ENCODE measurements around the gene STRBP. TPM values are rescaled to one million over a fixed set of nuclear protein-coding genes. Genes with fewer than 3 reads are reported as not detected.

STRBP gene
- total and polyA plus RNA-seq, 9 of the 15 experiments (the other 6 are each of a cell fraction or from before 2014, with no cell fraction given), result 27.7 to 84.0 (median 70.2) TPM

GRCh38 chr9:123268465-123269259 lies at the start of gene STRBP (continued):
- TF ChIP-seq NCOA2 (IDR thresholded peaks at IDR 0.05; ENCODE audit: partially characterized antibody in 2 of 2) (no peak), BHLHE40 (IDR thresholded peaks at IDR 0.05; ENCODE audit: low read length) (peak; percentile 62), CC2D1A (IDR thresholded peaks at IDR 0.05) (0 out of 2 replicates have a peak, but pooled peaks have one; percentile 40), KAT2B (IDR thresholded peaks at IDR 0.05; ENCODE audit: low read depth, low read length) (no peak), ATF3 (IDR thresholded peaks at IDR 0.05) (no peak), ATF3 (CRISPR knock-in tag; conservative IDR thresholded peaks at IDR 0.05) (no peak), JUN (IDR thresholded peaks at IDR 0.05; ENCODE audit: borderline replicate concordance, low read depth, low read length) (no peak), JUN (CRISPR knock-in tag; IDR thresholded peaks at IDR 0.05; ENCODE audit: borderline replicate concordance) (no peak), RUNX1 (IDR thresholded peaks at IDR 0.05; ENCODE audit: low read depth) (0 out of 2 replicates have a peak, but pooled peaks have one; percentile 48), HNRNPLL (IDR thresholded peaks at IDR 0.05; ENCODE audit: low read depth, low read length, poor library complexity, severe bottlenecking) (peak; percentile 99), E4F1 (CRISPR knock-in tag; IDR thresholded peaks at IDR 0.05; ENCODE audit: borderline replicate concordance) (no peak), ATF7 (IDR thresholded peaks at IDR 0.05) (peak; percentile 78), ZNF431 (CRISPR knock-in tag; IDR thresholded peaks at IDR 0.05) (no peak), TCFL5 (CRISPR knock-in tag; conservative IDR thresholded peaks at IDR 0.05) (no peak), PHF8 (IDR thresholded peaks at IDR 0.05; ENCODE audit: borderline replicate concordance, low read length) (peak; percentile 65; the same call in 1 of the 2 replicates), PCBP1 (IDR thresholded peaks at IDR 0.05; ENCODE audit: low read depth, low read length, poor library complexity, severe bottlenecking) (peak; percentile 27), RBFOX2 (IDR thresholded peaks at IDR 0.05; ENCODE audit: low read depth, low read length) (peak; percentile 69), STAT6 (CRISPR knock-in tag; IDR thresholded peaks at IDR 0.05) (peak; percentile 51; the same call in 1 of the 2 replicates)

Data from K562 (cell line).